Activated naive CD8-positive, alpha-beta T cell treated with anti-CD3 and anti-CD28 coated beads, Interleukin-2, amount 50 U/mL, for 24 hours (primary cell): ENCODE data around the gene MDM2.

ENCODE experiments used
- ATAC-seq: fragments of 150-1000 bp; cut with Tn5 transposase; one replicate; pipeline ENCODE4 v1.10.0; 2021
- DNase-seq: peaks from one replicate; pipeline ENCODE4 v3.0.0; 2021
- H3K27ac Mint-ChIP-seq: one replicate; pipeline ENCODE4 v1.8.0; 2021; ENCODE audit warnings: mild to moderate bottlenecking, mixed read lengths
- H3K27me3 Mint-ChIP-seq: one replicate; pipeline ENCODE4 v1.8.0; 2021; ENCODE audit warnings: mixed read lengths
- H3K36me3 Mint-ChIP-seq: one replicate; pipeline ENCODE4 v1.8.0; 2021; ENCODE audit warnings: low read depth, mixed read lengths
- H3K4me1 Mint-ChIP-seq: one replicate; pipeline ENCODE4 v1.8.0; 2021; ENCODE audit warnings: mixed read lengths
- H3K4me3 Mint-ChIP-seq: one replicate; pipeline ENCODE4 v1.8.0; 2021; ENCODE audit warnings: mild to moderate bottlenecking, moderate library complexity, mixed read lengths
- H3K9me3 Mint-ChIP-seq: one replicate; pipeline ENCODE4 v1.8.0; 2021; ENCODE audit warnings: mixed read lengths

The MDM2 gene

DNA sequence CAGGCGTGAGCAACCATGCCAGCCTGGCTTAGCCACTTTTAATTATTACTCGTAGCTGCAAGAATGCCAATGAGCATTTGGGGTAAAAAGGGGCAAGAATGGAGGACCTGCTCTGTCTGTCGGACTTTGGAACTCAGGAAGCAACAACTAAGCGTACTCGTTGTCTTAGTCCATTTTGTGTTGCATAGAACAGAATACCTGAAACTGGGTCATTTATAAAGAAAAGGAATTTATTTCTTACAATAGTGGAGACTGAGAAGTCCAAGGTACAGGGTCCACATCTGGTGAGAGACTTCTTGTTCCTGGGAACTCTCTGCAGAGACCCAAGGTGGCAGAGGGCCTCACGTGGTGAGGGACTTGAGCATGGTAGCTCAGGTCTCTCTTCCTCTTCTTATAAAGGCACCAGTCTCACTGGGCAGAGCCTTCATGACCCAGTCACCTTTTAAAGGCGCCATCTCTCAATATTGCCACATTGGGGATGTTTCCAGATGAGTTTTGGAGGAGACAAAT is 32.8 kb upstream of the MDM2 start:
- no peak for DNase-seq
- ATAC-seq = no peak
- H3K4me3 Mint-ChIP-seq = no peak overlapping the region
- H3K36me3 Mint-ChIP-seq = no peaks in the 10 kb centered on the region
- no peak overlapping the region for H3K27ac Mint-ChIP-seq
- H3K27me3 Mint-ChIP-seq = no peaks in the 10 kb centered on the region
- H3K4me1 Mint-ChIP-seq = peaks cover 21% of the 10 kb centered on the region
- no peaks in the 10 kb centered on the region for H3K9me3 Mint-ChIP-seq

DNA sequence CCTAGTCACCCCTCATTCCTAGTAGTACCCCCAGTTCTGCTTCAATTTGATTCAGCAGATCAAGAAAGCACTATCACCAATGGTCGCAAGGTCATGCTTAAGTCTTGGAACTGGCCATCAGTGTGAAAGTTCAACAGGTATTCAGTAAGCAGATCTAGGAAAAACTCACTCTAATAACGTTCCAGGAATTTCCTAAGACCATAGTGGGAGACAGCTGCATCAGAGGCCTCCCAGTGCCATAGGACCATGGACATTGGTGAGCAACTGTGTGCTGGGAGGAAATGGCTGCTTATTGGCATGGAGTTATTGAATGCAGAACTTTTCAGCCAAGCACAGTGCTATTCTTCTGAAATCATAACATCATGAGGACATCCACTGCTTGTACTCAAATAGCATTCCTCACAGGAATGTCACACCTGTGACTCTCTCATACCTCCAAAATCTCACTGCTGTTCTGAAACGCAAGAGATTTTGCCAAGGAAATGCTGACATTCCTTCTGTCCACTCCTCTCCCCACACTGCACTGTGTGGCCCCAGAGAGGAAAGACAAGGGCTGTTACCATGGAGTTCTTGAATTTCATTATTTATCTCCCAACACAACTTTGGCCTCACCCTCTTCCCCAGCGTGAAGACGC is 30.9 kb upstream of the MDM2 start:
- no peaks in the 10 kb centered on the region for H3K27me3 Mint-ChIP-seq
- no peak overlapping the region for H3K4me3 Mint-ChIP-seq
- ATAC-seq (no peak), DNase-seq (no peak)
- no peak overlapping the region for H3K27ac Mint-ChIP-seq
- H3K9me3 Mint-ChIP-seq = no peaks in the 10 kb centered on the region
- H3K36me3 Mint-ChIP-seq = no peaks in the 10 kb centered on the region
- peaks cover 20% of the 10 kb centered on the region for H3K4me1 Mint-ChIP-seq

DNA sequence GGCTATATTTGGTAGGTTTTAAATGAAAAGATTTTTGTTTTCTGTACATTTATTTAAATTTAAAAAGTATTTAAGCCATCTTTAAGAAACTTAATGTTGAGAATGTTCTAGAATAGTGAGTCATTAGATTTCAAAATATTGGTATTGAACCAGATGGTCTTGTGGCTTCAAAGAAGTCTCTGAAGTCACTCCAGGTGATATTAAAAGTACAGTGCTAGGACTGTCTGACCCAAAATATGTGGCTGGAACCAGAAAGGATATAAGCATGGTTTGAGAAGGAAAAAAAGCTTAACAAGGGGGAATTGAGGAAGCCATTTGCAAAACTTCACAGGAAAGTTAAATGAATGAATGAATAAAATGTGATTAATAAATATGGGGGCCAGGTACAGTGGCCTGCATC is 28.7 kb upstream of the MDM2 start:
- Mint-ChIP-seq H3K4me3 (no peak overlapping the region), H3K4me1 (no peaks in the 10 kb centered on the region), H3K27me3 (no peaks in the 10 kb centered on the region), H3K36me3 (no peaks in the 10 kb centered on the region), H3K9me3 (no peaks in the 10 kb centered on the region), H3K27ac (no peak overlapping the region)
- DNase-seq (no peak), ATAC-seq (no peak)

DNA sequence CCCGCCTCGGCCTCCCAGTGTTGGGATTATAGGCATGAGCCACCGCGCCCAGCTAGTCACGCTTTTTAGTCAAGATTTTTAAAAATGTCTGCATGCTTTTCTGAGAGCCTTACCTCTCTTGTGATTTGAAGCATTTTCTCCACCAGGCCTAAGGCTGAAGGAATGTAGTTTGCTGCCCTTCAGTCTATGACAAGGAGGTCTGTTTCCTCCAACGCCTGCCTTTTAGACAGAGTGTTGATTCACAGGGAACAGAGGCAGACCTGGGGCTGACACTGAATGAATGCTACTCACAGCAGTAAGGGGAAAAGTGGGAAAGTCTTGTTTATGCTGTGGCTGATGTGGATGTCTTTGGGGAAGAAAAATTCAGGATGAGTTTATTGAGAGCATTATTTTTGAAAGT is 27.2 kb upstream of the MDM2 start:
- H3K27me3 Mint-ChIP-seq = no peaks in the 10 kb centered on the region
- no peaks in the 10 kb centered on the region for H3K4me1 Mint-ChIP-seq
- H3K9me3 Mint-ChIP-seq = no peaks in the 10 kb centered on the region
- H3K4me3 Mint-ChIP-seq = no peak overlapping the region
- H3K27ac Mint-ChIP-seq = no peak overlapping the region
- no peaks in the 10 kb centered on the region for H3K36me3 Mint-ChIP-seq
- no peak for ATAC-seq
- no peak for DNase-seq

DNA sequence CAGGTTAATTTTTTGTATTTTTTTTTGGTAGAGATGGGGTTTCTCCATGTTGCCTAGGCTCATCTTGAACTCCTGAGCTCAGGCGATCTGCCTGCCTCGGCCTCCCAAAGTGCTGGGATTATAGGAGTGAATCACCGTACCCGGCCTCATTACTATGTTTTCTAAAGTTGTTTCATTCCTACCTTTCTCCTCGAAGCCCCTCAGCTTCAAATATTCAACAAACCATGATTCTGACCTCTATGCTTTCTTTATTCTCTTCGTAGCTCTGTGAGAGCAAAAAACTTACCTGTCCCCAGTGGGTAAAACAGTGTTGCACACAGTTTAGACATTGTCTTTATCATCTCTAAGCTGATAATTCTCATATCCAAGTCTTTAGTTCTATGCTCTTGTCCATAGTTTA is 26.2 kb upstream of the MDM2 start:
- no peak overlapping the region for H3K27ac Mint-ChIP-seq
- H3K4me1 Mint-ChIP-seq = no peaks in the 10 kb centered on the region
- ATAC-seq (no peak), DNase-seq (no peak)
- no peaks in the 10 kb centered on the region for H3K27me3 Mint-ChIP-seq
- no peak overlapping the region for H3K4me3 Mint-ChIP-seq
- H3K9me3 Mint-ChIP-seq = no peaks in the 10 kb centered on the region
- no peaks in the 10 kb centered on the region for H3K36me3 Mint-ChIP-seq

DNA sequence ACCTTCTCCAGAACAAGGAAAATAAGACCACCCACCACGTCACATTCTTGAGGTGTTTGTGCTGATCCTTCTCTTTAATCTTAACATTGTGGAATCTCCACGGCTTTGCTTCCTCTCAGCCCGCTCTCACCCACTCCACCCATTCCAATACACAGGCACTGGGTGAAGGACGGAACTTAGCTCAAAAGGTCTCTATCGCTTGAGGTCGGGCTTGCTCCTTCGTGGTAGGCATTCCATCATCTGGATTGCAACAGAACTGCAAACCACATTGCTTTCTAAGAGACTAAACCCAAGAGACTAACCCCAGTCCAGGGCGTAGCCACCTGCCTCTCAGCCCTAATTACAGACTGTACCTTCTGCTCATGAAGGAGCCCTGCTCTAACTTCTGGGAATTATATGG is 24.0 kb upstream of the MDM2 start:
- Mint-ChIP-seq H3K36me3 (no peaks in the 10 kb centered on the region), H3K4me1 (peaks cover 4% of the 10 kb centered on the region), H3K4me3 (no peak overlapping the region), H3K9me3 (no peaks in the 10 kb centered on the region), H3K27ac (no peak overlapping the region), H3K27me3 (no peaks in the 10 kb centered on the region)
- ATAC-seq = no peak
- DNase-seq = no peak

DNA sequence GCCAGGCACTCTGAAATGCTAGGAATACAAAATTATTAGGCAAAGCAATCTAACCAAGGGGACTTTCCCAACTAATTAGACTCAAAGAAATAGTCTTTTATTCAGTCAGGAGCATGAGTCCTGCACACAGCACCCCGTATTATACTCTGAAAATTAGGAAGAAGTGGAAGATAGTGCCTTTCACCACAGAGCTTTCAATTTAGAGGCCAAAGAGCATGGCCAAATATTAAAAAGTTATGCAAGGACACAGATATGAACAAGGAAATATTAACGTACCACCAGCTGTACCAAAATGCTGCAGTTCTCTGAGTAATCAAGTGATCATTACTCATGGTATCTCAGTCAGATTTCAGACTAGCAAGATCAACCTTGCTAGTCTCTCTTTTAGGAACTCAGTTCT is 22.6 kb upstream of the MDM2 start:
- no peak for DNase-seq
- no peaks in the 10 kb centered on the region for H3K27me3 Mint-ChIP-seq
- ATAC-seq = no peak

DNA sequence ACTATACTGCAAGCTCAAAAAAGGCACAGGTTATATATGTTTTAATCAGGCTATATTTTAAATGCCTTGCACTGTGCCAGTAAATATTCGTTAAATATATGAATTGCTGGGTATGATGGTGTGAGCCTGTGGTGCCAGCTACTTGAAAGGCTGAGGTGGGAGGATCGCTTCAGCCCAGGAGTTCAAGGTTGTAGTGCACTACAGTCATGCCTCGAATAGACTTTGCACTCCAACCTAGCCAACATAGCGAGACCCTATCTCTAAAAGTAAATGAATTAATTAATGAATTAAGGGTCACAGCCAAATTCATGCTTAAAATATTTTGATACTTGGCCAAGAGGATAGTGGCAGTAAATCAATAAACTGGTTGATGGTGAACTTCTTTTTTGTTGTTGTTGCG is 22.2 kb upstream of the MDM2 start:
- Mint-ChIP-seq H3K9me3 (no peaks in the 10 kb centered on the region), H3K4me1 (peaks cover 4% of the 10 kb centered on the region), H3K4me3 (no peak overlapping the region), H3K36me3 (no peaks in the 10 kb centered on the region), H3K27me3 (no peaks in the 10 kb centered on the region), H3K27ac (no peak overlapping the region)
- DNase-seq (no peak), ATAC-seq (no peak)

More for the DNA sequence above, 22.6 kb upstream of the MDM2 start:
- no peak overlapping the region for H3K4me3 Mint-ChIP-seq
- H3K4me1 Mint-ChIP-seq = peaks cover 4% of the 10 kb centered on the region
- H3K36me3 Mint-ChIP-seq = no peaks in the 10 kb centered on the region
- H3K27ac Mint-ChIP-seq = no peak overlapping the region
- no peaks in the 10 kb centered on the region for H3K9me3 Mint-ChIP-seq

DNA sequence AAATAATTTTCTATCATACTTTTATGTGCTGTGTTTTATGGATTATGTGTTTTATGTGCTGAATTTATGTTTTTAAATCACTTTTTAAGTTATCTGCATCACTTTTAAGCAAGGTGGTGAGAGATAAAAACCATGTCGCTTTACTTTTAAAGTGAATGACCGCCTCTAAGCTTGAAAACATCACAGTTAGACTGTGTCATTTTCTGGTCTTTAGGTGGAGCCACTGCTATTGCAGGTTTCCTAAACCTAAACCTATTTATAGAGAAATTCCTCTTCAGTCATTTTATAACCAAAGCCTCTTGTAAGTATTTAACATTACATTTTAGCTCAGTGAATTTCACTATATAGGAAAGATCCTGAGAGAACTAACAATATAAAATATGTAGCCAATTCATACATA is 21.0 kb upstream of the MDM2 start:
- DNase-seq (no peak), ATAC-seq (no peak)
- peaks cover 4% of the 10 kb centered on the region for H3K4me1 Mint-ChIP-seq
- H3K4me3 Mint-ChIP-seq = no peak overlapping the region
- no peak overlapping the region for H3K27ac Mint-ChIP-seq
- no peaks in the 10 kb centered on the region for H3K36me3 Mint-ChIP-seq
- no peaks in the 10 kb centered on the region for H3K9me3 Mint-ChIP-seq
- no peaks in the 10 kb centered on the region for H3K27me3 Mint-ChIP-seq

DNA sequence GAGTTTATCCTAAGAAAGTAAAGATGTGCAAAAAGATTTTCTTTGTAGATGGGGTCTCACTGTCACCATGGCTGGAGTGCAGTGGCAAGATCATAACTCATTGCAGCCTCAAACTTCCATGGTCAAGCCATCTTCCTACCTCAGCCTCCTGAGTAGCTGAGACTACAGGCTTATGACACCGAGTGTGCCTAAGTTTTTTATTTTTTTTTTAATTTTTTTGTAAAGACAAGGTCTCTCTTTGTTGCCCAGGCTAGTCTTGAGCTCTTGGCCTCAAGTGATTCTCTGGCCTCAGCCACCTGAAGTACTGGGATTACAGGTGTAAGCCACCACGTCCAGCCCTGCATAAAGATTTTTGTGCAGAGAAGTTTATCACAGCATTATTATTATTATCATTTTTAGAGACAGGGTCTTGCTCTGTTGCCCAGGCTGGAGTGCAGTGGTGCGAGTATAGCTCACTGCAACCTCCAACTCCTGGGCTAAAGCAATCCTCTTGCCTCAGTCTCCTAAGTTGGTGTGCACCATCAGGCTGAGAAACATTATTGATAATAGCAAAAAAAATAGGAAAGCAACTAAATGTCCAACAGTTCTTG is 19.3 kb upstream of the MDM2 start:
- H3K36me3 Mint-ChIP-seq = no peaks in the 10 kb centered on the region
- no peak overlapping the region for H3K4me3 Mint-ChIP-seq
- no peak overlapping the region for H3K27ac Mint-ChIP-seq
- peaks cover 4% of the 10 kb centered on the region for H3K4me1 Mint-ChIP-seq
- ATAC-seq = no peak
- DNase-seq = no peak
- no peaks in the 10 kb centered on the region for H3K27me3 Mint-ChIP-seq
- no peaks in the 10 kb centered on the region for H3K9me3 Mint-ChIP-seq

DNA sequence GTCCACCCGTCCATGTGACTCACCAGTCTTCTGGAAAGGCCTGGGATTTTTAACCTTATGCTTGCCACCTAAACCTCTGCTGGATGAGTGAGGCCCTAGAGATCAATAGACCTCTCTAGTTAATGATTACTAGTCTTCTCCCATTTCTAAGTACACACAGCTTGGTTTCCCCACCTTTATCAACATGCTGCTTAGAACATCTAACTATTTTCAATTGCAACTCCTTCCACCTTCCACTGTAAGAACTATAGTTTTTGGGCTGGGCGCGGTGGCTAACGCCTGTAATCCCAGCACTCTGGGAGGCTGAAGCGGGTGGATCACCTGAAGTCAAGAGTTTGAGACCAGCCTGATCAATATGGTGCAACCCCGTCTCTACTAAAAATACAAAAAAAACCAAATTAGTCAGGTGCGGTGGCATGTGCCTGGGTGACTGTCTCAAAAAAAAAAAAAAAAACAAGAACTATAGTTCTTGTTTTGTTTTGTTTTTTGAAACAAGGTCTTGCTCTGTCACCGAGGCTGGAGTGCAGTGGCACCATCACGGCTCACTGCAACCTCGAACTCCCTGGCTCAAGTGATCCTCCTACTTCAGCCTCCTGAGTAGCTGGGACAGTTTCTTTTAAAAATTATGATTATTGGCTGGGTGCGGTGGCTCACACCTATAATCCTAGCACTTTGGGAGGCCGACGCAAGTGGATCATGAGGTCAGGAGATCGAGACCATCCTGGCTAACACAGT is 18.7 kb upstream of the MDM2 start:
- H3K4me3 Mint-ChIP-seq = no peak overlapping the region
- H3K9me3 Mint-ChIP-seq = no peaks in the 10 kb centered on the region
- peaks cover 4% of the 10 kb centered on the region for H3K4me1 Mint-ChIP-seq
- no peak overlapping the region for H3K27ac Mint-ChIP-seq
- H3K27me3 Mint-ChIP-seq = no peaks in the 10 kb centered on the region
- H3K36me3 Mint-ChIP-seq = no peaks in the 10 kb centered on the region
- ATAC-seq (no peak), DNase-seq (no peak)

DNA sequence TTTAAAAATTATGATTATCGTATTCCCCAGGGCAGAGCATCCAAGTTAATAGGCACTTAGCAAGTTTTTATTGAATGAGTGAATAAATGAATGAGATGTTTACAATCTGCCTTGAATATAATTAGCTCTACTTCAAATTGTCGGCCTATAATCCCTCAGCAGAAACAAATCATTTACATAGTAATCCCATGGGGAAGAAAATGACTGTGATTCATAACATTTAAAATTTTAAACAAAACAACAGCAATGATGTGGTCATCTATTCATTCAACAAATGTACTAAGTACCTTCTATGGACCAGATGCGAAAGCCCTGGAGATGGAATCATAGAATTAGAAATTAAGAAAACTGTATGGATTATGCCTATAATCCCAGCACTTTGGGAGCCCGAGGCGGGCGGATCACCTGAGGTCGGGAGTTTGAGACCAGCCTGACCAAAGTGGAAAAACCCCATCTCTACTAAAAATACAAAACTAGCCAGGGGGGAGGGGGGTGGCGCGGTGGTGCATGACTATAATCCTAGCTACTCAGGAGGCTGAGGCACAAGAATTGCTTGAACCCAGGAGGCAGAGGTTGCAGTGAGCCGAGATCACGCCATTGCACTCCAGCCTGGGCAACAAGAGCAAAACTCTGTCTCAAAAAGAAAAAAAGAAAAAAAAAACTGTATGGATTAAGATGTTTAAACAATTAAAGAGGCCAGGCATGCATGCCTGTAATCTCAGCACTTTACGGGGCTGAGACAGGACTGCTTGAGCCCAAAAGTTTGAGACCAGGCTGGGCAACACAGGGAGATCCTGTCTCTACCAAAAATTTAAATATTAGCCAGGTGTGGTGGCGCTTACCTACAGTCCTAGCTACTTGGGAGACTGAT is 17.7 kb upstream of the MDM2 start:
- H3K36me3 Mint-ChIP-seq = no peaks in the 10 kb centered on the region
- ATAC-seq = no peak
- no peaks in the 10 kb centered on the region for H3K9me3 Mint-ChIP-seq
- no peaks in the 10 kb centered on the region for H3K27me3 Mint-ChIP-seq
- H3K4me3 Mint-ChIP-seq = no peak overlapping the region
- DNase-seq = no peak
- no peak overlapping the region for H3K27ac Mint-ChIP-seq
- H3K4me1 Mint-ChIP-seq = peaks cover 4% of the 10 kb centered on the region

DNA sequence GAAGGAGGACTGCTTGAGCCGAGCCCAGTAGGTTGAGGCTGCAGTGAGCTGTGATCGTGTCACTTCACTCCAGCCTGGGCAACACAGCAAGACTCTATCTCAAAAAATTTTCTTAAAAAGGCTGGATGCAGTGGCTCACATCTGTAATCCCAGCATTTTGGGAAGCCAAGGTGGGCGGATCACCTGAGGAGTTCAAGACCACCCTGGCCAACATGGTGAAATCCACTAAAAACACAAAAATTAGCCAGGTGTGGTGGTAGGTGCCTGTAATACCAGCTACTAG is 17.1 kb upstream of the MDM2 start:
- peaks cover 4% of the 10 kb centered on the region for H3K4me1 Mint-ChIP-seq
- no peak overlapping the region for H3K27ac Mint-ChIP-seq
- no peaks in the 10 kb centered on the region for H3K36me3 Mint-ChIP-seq
- ATAC-seq (no peak), DNase-seq (no peak)
- H3K27me3 Mint-ChIP-seq = no peaks in the 10 kb centered on the region
- H3K4me3 Mint-ChIP-seq = no peak overlapping the region
- no peaks in the 10 kb centered on the region for H3K9me3 Mint-ChIP-seq

DNA sequence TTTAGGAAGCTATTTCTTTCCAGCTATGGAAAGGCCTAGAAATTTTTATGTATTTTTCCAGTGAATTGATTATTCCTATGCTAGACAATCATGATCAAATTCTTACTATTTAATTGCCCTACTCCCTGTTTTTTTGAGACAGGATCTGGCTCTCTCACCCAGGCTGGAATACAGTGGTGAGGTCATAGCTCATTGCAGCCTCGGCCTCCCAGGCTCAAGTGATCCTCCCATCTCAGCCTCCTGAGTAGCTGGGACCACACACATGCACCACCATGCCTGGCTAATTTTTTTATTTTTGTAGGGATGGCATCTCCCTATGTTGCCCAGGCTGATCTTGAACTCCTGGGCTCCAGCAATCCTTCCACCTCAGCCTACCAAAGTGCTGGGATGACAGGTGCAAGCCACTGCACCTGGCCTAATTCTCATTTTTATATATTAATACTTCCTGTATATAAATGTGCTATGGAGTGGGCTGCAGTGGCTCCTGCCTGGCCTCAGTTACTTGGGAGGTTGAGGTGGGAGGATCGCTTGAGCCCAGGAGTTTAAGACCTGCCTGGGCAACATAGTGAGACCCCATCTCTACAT is 16.0 kb upstream of the MDM2 start:
- ATAC-seq (no peak), DNase-seq (no peak)
- no peaks in the 10 kb centered on the region for H3K27me3 Mint-ChIP-seq
- peaks cover 4% of the 10 kb centered on the region for H3K4me1 Mint-ChIP-seq
- no peaks in the 10 kb centered on the region for H3K9me3 Mint-ChIP-seq
- no peak overlapping the region for H3K4me3 Mint-ChIP-seq
- no peaks in the 10 kb centered on the region for H3K36me3 Mint-ChIP-seq
- H3K27ac Mint-ChIP-seq = no peak overlapping the region
